Adipocyte (in vitro differentiated cells): Measurements from ENCODE around the gene ESR1.

Source experiments
- DNase-seq: peaks from one replicate; pipeline ENCODE4 v3.0.0-alpha.2; 2015; ENCODE audit warnings: low read depth
- H3K27me3 ChIP-seq: replicated peaks from 2 replicates; pipeline ENCODE4 v1.7.0; 2013; ENCODE audit warnings: mild to moderate bottlenecking, low read length, moderate library complexity; ENCODE audit not compliant: control insufficient read depth, insufficient read depth
- H3K36me3 ChIP-seq: 2 replicates; pipeline ENCODE4 v1.7.0; 2013; ENCODE audit warnings: low read length, mild to moderate bottlenecking, moderate library complexity; ENCODE audit not compliant: control insufficient read depth, insufficient read depth, severe bottlenecking
- H3K4me1 ChIP-seq: 2 replicates; pipeline ENCODE4 v1.7.0; 2013; ENCODE audit warnings: mild to moderate bottlenecking, low read length, moderate library complexity; ENCODE audit not compliant: control insufficient read depth, insufficient read depth
- H3K4me3 ChIP-seq: 2 replicates; pipeline ENCODE4 v1.7.0; 2013; ENCODE audit warnings: mild to moderate bottlenecking, low read length, moderate library complexity
- H3K9ac ChIP-seq: 2 replicates; pipeline ENCODE4 v1.7.0; 2013; ENCODE audit warnings: mild to moderate bottlenecking, low read length, moderate library complexity
- H3K9me3 ChIP-seq: 2 replicates; pipeline ENCODE4 v1.7.0; 2013; ENCODE audit warnings: mild to moderate bottlenecking, low read length, moderate library complexity; ENCODE audit not compliant: control insufficient read depth

The ESR1 gene

GRCh38 chr6:151807513-151808370, at the start of gene ESR1:
TSS of gene ESR1 (plus strand) at chr6:151807682. CDS start at chr6:151807913, 231 bp downstream.
- H3K9me3 ChIP-seq, result peaks cover 5% of the 10 kb centered on the region
- H3K4me3 ChIP-seq, result peak within 1 kb of the TSS; percentile 77
- peak; percentile 19 for DNase-seq

DNA sequence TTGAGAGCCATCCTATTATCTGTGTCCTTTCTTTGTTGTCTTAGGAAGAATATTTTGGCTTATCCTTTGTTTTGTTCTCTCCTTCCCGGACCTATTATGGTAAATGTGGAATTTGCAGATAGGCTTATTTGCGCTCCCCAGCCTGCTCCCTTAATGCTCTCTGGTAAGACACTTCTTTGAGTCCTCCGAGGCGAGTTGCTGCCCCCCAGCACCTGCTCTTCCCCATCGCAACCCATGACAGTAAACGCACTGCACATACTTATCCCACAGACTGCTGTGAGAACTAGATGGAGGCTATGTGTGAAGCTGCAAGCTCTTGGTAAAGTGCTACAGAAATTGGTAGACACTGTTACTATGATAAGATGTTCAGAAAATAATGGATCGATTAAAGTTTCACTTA, 47.0 kb upstream of the ESR1 start:
- Histone ChIP-seq H3K36me3 (no peaks in the 10 kb centered on the region), H3K9me3 (no peaks in the 10 kb centered on the region), H3K4me3 (no peak overlapping the region), H3K4me1 (peaks cover 16% of the 10 kb centered on the region), H3K9ac (no peak overlapping the region), H3K27me3 (no peaks in the 10 kb centered on the region)
- no peak for DNase-seq

More at GRCh38 chr6:151807513-151808370, at the start of gene ESR1:
- Histone ChIP-seq H3K4me1 (peaks cover 39% of the 10 kb centered on the region), H3K27me3 (no peaks in the 10 kb centered on the region), H3K9ac (peak within 1 kb of the TSS; percentile 39), H3K36me3 (no peaks in the 10 kb centered on the region)

- no peaks in the 10 kb centered on the region for H3K36me3 ChIP-seq
- no peaks in the 10 kb centered on the region for H3K27me3 ChIP-seq
- no peaks in the 10 kb centered on the region for H3K9me3 ChIP-seq
- H3K9ac ChIP-seq, result no peak overlapping the region
- H3K4me1 ChIP-seq, result peaks cover 20% of the 10 kb centered on the region
- no peak overlapping the region for H3K4me3 ChIP-seq
- no peak for DNase-seq
Observed at GRCh38 chr6:151761851-151762250, 45.6 kb upstream of the ESR1 start.

- Histone ChIP-seq H3K36me3 (no peaks in the 10 kb centered on the region), H3K9me3 (no peaks in the 10 kb centered on the region), H3K27me3 (no peaks in the 10 kb centered on the region), H3K4me3 (peak overlapping the region; percentile 71), H3K4me1 (peaks cover 11% of the 10 kb centered on the region), H3K9ac (no peak overlapping the region)
- no peak for DNase-seq
Observed at GRCh38 chr6:151762817-151763216, 44.7 kb upstream of the ESR1 start.

DNA sequence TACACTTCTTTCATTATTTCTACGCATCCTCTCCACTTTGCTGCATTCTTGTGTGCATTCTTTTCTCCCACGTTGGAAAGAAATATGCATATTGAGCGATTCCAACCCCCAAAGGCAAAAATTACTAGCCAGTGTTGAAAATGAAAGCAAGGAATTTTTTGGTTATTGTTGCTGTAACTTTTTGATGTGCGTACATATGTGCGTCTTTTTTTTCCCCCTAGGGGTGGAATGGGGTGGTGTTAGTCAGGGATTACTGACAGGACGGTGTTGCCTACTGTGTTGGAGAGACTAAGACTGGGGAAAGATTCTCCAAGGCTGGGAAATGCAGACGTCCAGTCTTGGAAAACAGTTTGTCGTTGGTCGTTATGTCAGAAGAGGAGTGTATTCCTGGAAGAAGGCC, 44.2 kb upstream of the ESR1 start:
- peak overlapping the region; percentile 71 for H3K4me3 ChIP-seq
- H3K9me3 ChIP-seq, result no peaks in the 10 kb centered on the region
- peaks cover 6% of the 10 kb centered on the region for H3K4me1 ChIP-seq
- H3K27me3 ChIP-seq, result no peaks in the 10 kb centered on the region
- no peaks in the 10 kb centered on the region for H3K36me3 ChIP-seq
- peak; percentile 53 for DNase-seq
- H3K9ac ChIP-seq, result peak overlapping the region; percentile 11

DNA sequence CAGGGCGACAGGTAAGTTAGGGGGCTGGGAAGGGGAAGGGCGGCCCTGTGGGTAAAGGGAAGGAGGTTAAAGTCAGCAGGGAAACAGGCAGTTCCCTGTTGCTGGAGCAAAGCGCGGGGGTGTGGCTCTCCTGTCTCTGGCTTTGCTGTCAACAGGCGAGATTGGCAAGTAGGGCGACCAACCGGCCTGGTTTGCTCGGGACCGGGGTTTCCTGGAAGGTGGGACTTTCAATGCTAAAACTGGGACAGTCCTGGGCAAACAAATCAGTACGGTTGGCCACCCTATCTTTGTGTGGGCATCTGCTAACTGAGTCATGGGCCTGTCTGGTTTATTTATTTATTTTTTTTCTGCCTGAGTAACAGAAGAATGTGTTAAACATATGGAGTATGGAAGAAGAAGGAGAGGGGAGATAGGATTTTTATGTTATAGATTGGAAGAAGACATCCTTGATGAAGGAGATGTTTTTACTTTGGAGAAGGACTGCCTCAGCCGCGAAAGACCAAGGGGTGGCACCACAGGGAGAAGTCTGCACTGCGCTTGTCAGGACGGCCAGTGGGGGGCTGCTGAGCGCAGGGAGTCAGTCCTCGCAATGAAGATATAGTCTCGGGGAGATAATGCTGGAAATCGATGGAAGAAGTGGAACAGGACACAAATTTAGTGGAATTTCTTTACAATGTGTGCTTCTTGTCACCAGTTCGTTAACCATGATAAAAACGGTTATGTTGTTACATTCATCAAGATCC, 43.4 kb upstream of the ESR1 start:
- H3K9ac ChIP-seq, result peak overlapping the region; percentile 11
- H3K4me1 ChIP-seq, result peaks cover 5% of the 10 kb centered on the region
- H3K36me3 ChIP-seq, result no peaks in the 10 kb centered on the region
- H3K4me3 ChIP-seq, result peak overlapping the region; percentile 71
- H3K27me3 ChIP-seq, result no peaks in the 10 kb centered on the region
- DNase-seq, result peak; percentile 73
- H3K9me3 ChIP-seq, result no peaks in the 10 kb centered on the region

DNA sequence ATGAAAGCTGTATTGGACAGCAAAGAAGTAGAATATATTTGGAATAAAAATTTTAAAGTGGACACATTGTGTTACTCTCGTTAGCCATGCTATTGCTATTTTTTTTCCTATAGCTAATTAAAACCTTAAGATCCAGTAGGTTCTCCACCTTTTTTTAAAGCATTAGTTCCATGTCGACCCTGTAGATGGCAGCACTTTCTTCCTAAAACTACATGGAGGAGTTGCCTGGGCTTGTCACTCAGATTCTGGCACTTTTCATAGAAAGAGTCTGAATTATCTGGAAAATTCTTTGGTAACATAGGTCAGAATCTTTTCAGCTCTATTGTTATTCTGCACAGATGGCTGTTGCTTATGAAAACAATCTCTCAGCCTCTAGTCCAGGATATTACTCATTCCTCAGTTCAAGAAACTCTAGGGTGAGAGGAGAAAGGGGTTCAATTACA, 42.0 kb upstream of the ESR1 start:
- DNase-seq, result peak; percentile 94
- no peaks in the 10 kb centered on the region for H3K9me3 ChIP-seq
- no peaks in the 10 kb centered on the region for H3K36me3 ChIP-seq
- no peaks in the 10 kb centered on the region for H3K27me3 ChIP-seq
- H3K4me3 ChIP-seq, result no peak overlapping the region
- H3K9ac ChIP-seq, result no peak overlapping the region
- H3K4me1 ChIP-seq, result peaks cover 5% of the 10 kb centered on the region

- no peaks in the 10 kb centered on the region for H3K36me3 ChIP-seq
- H3K4me1 ChIP-seq, result no peaks in the 10 kb centered on the region
- H3K9ac ChIP-seq, result no peak overlapping the region
- H3K4me3 ChIP-seq, result no peak overlapping the region
- H3K9me3 ChIP-seq, result no peaks in the 10 kb centered on the region
- DNase-seq, result no peak
- H3K27me3 ChIP-seq, result peaks cover 5% of the 10 kb centered on the region
Observed at GRCh38 chr6:151772446-151772845, 35.0 kb upstream of the ESR1 start.

- Histone ChIP-seq H3K9ac (no peak overlapping the region), H3K9me3 (no peaks in the 10 kb centered on the region), H3K4me3 (no peak overlapping the region), H3K27me3 (peaks cover 5% of the 10 kb centered on the region), H3K4me1 (no peaks in the 10 kb centered on the region), H3K36me3 (no peaks in the 10 kb centered on the region)
- peak; percentile 4 for DNase-seq
Observed at GRCh38 chr6:151773382-151773781, 34.1 kb upstream of the ESR1 start.

DNA sequence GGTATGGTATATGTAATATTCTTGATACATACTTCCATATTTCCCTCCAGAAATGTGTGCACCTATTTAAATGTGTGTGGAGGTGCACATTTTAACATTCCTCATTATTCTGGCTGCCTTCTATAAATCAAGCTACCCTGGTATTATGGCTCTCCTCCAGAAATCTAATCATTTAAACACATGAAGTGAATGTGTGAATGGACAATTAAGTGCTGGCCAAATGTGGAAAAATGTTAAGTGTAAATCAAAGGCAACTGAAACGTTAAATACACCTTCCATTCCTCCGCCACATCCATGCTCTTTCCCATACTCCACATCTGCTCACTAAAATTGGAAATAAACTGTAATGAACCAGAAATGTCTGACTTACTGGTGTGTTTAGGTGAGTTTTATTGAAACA, 24.9 kb upstream of the ESR1 start:
- peaks cover 5% of the 10 kb centered on the region for H3K9me3 ChIP-seq
- no peak overlapping the region for H3K9ac ChIP-seq
- no peak overlapping the region for H3K4me3 ChIP-seq
- DNase-seq, result no peak
- H3K4me1 ChIP-seq, result peaks cover 3% of the 10 kb centered on the region
- H3K27me3 ChIP-seq, result no peaks in the 10 kb centered on the region
- H3K36me3 ChIP-seq, result no peaks in the 10 kb centered on the region

DNA sequence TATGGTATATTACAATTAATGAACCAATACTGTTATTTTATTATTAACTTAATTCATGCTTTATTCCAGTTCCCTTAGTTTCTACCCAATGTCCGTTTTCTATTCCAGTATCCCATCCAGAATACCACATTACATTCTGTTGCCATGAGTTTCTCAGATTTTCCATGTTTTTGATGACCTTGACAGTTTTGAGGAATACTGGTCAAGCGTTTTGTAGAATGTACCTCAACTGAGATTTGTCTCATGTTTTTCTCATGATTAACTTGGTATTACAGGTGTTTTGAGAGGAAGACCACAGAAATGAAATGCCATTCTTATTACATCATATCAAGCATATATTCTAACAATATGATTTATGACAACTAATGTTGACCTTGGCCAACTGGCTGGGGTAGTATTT, 23.8 kb upstream of the ESR1 start:
- no peak for DNase-seq
- no peaks in the 10 kb centered on the region for H3K36me3 ChIP-seq
- H3K4me3 ChIP-seq, result no peak overlapping the region
- H3K9ac ChIP-seq, result no peak overlapping the region
- H3K4me1 ChIP-seq, result peaks cover 3% of the 10 kb centered on the region
- H3K27me3 ChIP-seq, result no peaks in the 10 kb centered on the region
- peaks cover 9% of the 10 kb centered on the region for H3K9me3 ChIP-seq
